Nephron (organoid): ENCODE results near the gene ITIH3.

Experiments used
- H3K27ac Mint-ChIP-seq, 3 experiments: 2 replicates each; pipeline ENCODE4 v1.8.0; 2020; ENCODE audit warnings: mixed read lengths in 3 of 3, mild to moderate bottlenecking in 2 of 3, moderate library complexity in 1 of 3
- H3K27me3 Mint-ChIP-seq: 2 replicates; pipeline ENCODE4 v1.8.0; 2021; ENCODE audit warnings: low read depth, mild to moderate bottlenecking, moderate library complexity, mixed read lengths
- H3K36me3 Mint-ChIP-seq: 2 replicates; pipeline ENCODE4 v1.8.0; 2020; ENCODE audit warnings: low read depth, mixed read lengths
- H3K4me1 Mint-ChIP-seq: 2 replicates; pipeline ENCODE4 v1.8.0; 2020; ENCODE audit warnings: mixed read lengths
- H3K4me3 Mint-ChIP-seq, 3 experiments: 2 replicates each; pipeline ENCODE4 v1.8.0; 2020; ENCODE audit warnings: mild to moderate bottlenecking in 3 of 3, mixed read lengths in 3 of 3, moderate library complexity in 2 of 3
- H3K9me3 Mint-ChIP-seq: 2 replicates; pipeline ENCODE4 v1.8.0; 2020; ENCODE audit warnings: mixed read lengths
- TF ChIP-seq, protein P1 (sequence below), 3 experiments: fragments of 200-600 bp; sonication (generic); IDR thresholded peaks; one replicate each; pipeline ENCODE4 v1.5.0; 2021; ENCODE audit warnings: antibody characterized with exemption in 3 of 3; ENCODE audit not compliant: unreplicated experiment in 3 of 3

ITIH3 gene

DNA sequence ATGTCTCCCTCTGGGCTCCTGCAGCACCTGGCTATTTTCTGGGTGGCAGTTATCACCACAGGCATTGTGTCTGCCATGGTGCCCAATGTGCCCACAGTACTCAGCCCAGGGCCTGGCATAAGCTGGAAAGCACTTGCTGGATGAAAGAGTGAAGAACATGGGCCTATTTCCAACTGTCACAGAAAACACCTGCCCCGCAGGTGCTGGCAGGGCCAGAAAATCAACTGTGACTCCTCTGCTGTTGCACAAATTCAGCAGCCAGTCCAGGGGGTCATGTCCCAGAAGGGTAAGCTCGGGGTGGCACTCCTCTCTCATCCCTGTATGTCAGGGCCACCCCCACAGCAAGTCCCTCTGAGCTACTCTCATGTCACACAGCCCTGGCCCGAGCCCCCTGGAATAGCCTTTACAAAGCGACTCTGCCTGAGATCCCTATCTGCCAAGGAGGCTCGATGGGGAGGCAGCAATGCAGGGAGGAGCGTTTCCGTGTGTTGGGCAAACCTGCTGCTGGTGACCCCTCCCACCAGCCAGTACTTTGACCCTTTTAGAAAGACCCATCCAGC, 16.9 kb downstream of the ITIH3 start:
- no peaks in the 10 kb centered on the region for H3K4me1 Mint-ChIP-seq
- no peaks in the 10 kb centered on the region for H3K27me3 Mint-ChIP-seq
- H3K27ac Mint-ChIP-seq = no peak overlapping the region
- H3K9me3 Mint-ChIP-seq = no peaks in the 10 kb centered on the region
- H3K4me3 Mint-ChIP-seq = no peak overlapping the region
- no peaks in the 10 kb centered on the region for H3K36me3 Mint-ChIP-seq
- TF ChIP-seq, protein P1, sequence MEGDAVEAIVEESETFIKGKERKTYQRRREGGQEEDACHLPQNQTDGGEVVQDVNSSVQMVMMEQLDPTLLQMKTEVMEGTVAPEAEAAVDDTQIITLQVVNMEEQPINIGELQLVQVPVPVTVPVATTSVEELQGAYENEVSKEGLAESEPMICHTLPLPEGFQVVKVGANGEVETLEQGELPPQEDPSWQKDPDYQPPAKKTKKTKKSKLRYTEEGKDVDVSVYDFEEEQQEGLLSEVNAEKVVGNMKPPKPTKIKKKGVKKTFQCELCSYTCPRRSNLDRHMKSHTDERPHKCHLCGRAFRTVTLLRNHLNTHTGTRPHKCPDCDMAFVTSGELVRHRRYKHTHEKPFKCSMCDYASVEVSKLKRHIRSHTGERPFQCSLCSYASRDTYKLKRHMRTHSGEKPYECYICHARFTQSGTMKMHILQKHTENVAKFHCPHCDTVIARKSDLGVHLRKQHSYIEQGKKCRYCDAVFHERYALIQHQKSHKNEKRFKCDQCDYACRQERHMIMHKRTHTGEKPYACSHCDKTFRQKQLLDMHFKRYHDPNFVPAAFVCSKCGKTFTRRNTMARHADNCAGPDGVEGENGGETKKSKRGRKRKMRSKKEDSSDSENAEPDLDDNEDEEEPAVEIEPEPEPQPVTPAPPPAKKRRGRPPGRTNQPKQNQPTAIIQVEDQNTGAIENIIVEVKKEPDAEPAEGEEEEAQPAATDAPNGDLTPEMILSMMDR (IDR thresholded peaks at IDR 0.05; ENCODE audit: unreplicated experiment in 3 of 3) = no peak

DNA sequence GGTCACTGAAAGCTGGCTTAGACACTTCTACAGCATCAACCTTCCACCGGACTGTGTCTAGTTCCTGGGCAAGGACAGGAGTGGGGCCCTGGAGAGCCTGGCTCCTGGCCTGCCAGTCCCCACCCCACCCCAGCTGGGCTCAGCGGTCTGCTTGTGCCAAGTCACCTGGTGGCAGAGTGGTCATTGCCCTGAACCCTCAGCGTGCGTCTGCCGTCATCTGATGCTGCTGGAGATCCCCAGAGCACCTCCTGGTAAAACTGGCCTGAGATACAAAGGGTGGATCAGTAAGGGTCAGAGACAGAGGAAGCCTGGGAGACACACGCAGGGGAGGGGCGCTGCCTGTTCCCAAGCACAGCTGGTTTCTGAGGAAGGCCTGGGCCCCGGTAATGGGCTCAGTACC, 19.2 kb downstream of the ITIH3 start:
- H3K4me3 Mint-ChIP-seq = no peak overlapping the region
- H3K4me1 Mint-ChIP-seq = no peaks in the 10 kb centered on the region
- H3K27ac Mint-ChIP-seq = no peak overlapping the region
- H3K27me3 Mint-ChIP-seq = no peaks in the 10 kb centered on the region
- no peaks in the 10 kb centered on the region for H3K9me3 Mint-ChIP-seq
- no peaks in the 10 kb centered on the region for H3K36me3 Mint-ChIP-seq
- TF ChIP-seq, protein P1 (IDR thresholded peaks at IDR 0.05; ENCODE audit: unreplicated experiment in 3 of 3) = no peak

DNA sequence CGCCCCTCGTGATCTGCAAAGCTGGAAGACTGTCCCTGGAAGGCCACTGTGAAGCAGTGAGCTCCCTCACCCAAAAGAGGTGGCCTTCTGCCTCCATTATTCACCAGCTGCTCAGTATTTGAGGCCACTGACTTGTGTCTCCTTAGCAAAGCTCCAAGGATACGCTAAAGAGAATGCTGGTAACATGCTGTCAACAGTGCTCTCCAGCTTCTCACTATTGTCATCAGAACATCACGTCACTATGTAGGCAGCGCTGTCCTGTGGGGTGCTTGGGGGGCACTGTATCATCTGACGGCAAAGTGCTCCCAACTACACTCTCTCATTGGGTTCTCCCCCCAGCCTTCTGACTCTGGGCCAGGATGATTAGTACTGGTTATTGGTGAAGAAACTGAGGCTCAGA, 21.6 kb downstream of the ITIH3 start:
- H3K9me3 Mint-ChIP-seq = no peaks in the 10 kb centered on the region
- no peak overlapping the region for H3K4me3 Mint-ChIP-seq
- no peaks in the 10 kb centered on the region for H3K27me3 Mint-ChIP-seq
- no peak overlapping the region for H3K27ac Mint-ChIP-seq
- no peaks in the 10 kb centered on the region for H3K4me1 Mint-ChIP-seq
- TF ChIP-seq, protein P1 (IDR thresholded peaks at IDR 0.05; ENCODE audit: unreplicated experiment in 3 of 3) = no peak
- no peaks in the 10 kb centered on the region for H3K36me3 Mint-ChIP-seq

DNA sequence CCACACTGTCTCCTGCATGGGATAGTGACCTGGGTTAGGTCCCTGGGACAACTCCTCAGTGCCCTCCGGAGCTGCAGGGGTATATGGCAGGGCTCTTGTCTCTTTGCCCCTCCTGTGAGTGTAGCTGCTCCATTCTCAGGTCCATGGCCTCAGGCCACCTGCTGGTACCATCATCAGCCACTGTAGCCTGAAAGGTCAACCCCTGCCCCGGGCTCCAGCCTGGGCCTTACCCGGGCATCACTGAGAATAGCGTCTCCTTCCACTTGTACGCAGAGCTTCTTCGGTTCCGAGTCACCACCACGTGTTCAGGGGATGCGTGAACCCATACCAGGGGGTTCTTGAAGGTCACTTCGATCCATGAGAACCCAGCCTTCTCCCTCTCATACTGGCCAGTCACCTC, 22.1 kb downstream of the ITIH3 start:
- H3K4me3 Mint-ChIP-seq = no peak overlapping the region
- TF ChIP-seq, protein P1 (IDR thresholded peaks at IDR 0.05; ENCODE audit: unreplicated experiment in 3 of 3) = no peak
- no peak overlapping the region for H3K27ac Mint-ChIP-seq
- no peaks in the 10 kb centered on the region for H3K27me3 Mint-ChIP-seq
- no peaks in the 10 kb centered on the region for H3K36me3 Mint-ChIP-seq
- no peaks in the 10 kb centered on the region for H3K9me3 Mint-ChIP-seq
- H3K4me1 Mint-ChIP-seq = no peaks in the 10 kb centered on the region

DNA sequence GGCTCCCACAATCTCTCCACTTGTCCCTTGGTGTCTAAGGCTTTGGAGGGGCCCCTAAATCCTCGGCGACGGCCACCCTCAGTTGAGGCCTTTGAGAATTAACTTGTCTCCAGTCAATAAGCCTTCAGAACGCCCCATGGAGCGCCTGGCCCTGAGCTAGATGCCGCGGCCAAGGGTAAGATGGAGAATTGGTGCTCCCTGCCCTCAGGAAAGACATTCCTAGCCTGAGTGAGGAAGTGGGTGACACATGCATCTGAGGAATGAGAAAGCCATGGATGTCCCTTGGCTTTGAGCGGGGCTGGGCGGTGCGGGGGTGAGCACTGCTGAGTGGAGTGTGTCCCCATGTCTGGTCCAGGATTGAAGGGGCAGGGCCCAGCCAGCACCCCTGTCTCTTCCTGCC, 22.6 kb downstream of the ITIH3 start:
- no peak overlapping the region for H3K4me3 Mint-ChIP-seq
- H3K27me3 Mint-ChIP-seq = no peaks in the 10 kb centered on the region
- no peak overlapping the region for H3K27ac Mint-ChIP-seq
- H3K36me3 Mint-ChIP-seq = no peaks in the 10 kb centered on the region
- TF ChIP-seq, protein P1 (IDR thresholded peaks at IDR 0.05; ENCODE audit: unreplicated experiment in 3 of 3) = no peak
- H3K9me3 Mint-ChIP-seq = no peaks in the 10 kb centered on the region
- H3K4me1 Mint-ChIP-seq = no peaks in the 10 kb centered on the region

DNA sequence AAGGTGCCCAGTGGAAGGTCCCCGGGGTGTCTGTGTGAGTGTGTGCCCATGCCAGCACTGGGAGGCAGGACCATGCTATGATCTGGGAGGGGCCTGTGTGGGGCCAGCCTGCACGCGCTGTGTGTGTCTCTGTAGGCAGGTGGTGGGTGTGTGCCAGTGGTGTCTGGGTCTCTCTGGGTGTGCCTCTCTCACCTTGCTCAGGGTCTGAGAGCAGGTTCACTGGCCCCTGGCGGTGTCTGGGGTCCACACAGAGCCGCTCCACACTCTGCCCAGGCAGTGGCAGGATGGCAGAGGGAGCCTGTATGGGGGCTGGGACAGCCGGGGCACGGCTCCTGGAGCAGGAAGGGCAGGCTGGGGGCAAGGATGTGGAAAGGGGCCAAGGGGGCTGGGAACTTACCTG, 23.3 kb downstream of the ITIH3 start:
- TF ChIP-seq, protein P1 (IDR thresholded peaks at IDR 0.05; ENCODE audit: unreplicated experiment in 3 of 3) = no peak
- H3K4me3 Mint-ChIP-seq = no peak overlapping the region
- H3K27me3 Mint-ChIP-seq = no peaks in the 10 kb centered on the region
- no peaks in the 10 kb centered on the region for H3K9me3 Mint-ChIP-seq
- H3K36me3 Mint-ChIP-seq = no peaks in the 10 kb centered on the region
- no peak overlapping the region for H3K27ac Mint-ChIP-seq
- no peaks in the 10 kb centered on the region for H3K4me1 Mint-ChIP-seq
